Effector CD4-positive, alpha-beta T cell (primary cell): Measurements from ENCODE around the gene KIAA1210.

Experiments used
- DNase-seq: peaks from one replicate; pipeline ENCODE4 v3.0.0-alpha.2; 2020

KIAA1210 gene

DNA sequence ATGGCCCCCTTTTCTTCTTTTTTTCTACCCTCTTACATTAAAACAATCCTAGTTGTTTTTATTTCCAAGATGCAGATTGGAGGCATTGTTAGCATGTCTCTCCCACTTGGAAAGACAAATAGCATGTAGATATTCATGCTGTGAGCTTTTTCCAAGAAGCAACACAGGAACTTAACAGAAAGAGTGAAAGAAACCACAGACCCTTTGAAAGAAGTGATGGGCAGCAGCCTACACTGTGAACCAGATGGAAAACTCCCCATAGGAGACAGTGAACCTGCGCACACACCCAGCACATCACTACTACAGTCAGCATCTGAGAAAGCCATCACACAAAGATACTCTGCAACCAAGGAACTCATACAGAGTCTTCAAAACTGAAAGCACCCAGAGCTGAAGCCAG is 37.0 kb downstream of the KIAA1210 start:
- no peak for DNase-seq

DNA sequence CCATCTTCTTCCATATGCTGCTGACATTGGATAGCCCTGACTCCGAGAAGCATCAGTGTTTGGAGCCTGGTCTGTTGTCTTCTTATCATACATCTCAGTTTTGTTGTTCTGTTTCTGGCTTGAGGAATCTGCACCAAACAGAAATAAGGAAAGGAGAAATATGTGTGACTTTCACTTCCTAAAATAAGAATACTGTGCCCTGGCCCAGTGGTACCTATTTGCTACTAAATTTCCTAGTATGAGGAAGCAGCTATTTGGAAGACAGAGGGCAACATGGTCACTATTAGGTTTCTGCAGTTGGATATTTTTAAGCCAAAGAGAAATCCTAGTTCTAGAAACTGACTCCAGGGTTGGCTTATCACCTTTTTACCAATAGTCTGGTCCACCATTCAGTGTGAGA is 38.0 kb downstream of the KIAA1210 start:
- DNase-seq: no peak

- no peak for DNase-seq
Measured at GRCh38 chrX:119087121-119087520, 40.5 kb downstream of the KIAA1210 start.

DNA sequence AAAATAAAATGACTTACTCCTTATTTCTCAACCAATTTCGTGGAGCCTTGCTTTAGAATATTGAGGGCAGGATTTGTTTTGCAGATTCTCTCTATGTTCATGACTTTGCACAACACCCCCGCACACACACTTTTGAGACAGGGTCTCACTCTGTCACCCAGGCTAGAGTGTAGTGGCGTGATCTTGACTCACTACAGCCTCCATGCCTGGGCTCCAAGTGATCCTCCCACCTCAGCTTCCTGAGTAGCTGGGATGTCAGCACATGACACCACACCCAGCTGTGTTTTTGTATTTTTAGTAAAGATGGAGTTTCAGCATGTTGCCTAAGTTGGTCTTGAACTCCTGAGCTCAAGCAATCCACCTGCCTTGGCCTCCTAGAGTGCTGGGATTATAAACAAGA is 42.8 kb downstream of the KIAA1210 start:
- DNase-seq: no peak

DNA sequence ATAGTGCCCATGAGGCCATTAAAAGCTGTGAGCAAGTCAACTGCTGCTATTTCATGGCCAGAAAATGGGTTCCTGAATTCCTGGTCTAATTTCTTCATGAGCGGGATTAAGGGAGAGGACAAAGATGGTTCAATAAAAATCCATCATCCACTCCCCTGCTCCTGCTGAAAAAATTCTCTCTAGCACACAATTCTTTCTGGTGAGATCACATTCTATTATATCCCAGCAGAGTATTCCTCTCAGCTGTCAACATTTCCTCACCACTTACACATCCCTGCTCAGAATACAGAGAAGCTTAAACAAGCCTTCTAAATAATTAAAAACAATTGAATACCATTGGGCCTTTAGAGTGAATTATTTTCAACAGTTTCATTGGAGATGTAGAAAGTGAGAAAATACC is 45.3 kb downstream of the KIAA1210 start:
- DNase-seq: no peak

- no peak for DNase-seq
Measured at GRCh38 chrX:119075270-119076025, 52.2 kb downstream of the KIAA1210 start.

GRCh38 chrX:119073911-119074310 is 53.7 kb downstream of the KIAA1210 start:
- DNase-seq: no peak

DNA sequence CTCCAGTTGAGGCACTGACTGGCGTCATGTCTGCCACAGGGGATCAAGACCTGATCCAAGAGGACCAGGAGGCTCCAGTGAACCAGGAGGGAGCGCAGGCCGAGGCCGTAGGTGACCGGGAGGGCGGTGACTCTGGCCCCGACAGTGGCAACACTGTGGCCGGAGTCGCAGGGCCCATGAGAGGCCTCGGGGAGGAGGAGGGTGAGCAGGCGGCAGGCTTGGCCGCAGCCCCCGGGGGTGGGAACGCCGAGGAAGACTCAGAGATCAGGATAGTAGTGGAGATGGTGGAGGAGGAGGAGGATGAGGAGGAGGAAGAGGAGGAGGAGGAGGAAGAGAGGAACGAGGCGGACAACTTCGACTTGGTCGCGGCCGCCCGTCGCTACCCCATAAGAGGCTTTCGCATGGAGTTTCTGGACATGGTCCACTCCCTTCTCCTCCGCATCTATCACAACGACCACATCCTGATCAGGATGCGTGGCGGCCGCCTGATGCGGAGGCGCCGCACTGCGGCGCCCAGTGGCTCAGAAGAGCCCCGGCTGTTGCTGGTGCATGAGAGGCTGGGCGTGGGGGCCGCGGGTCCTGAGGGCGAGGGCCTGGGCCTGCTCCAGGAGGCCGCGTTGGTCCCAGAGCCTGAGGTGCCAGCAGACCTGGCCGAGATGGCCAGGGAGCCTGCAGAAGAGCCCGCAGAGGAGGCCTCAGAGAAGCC is 54.3 kb downstream of the KIAA1210 start:
- DNase-seq: no peak

GRCh38 chrX:119072744-119073143 is 54.9 kb downstream of the KIAA1210 start, which contains the start of gene CT47C1:
Gene CT47C1 (plus strand): TSS chrX:119072993. CDS start chrX:119073226, 233 bp downstream.
- DNase-seq: no peak

GRCh38 chrX:119071381-119071780 is 56.2 kb downstream of the KIAA1210 start:
- DNase-seq: no peak

DNA sequence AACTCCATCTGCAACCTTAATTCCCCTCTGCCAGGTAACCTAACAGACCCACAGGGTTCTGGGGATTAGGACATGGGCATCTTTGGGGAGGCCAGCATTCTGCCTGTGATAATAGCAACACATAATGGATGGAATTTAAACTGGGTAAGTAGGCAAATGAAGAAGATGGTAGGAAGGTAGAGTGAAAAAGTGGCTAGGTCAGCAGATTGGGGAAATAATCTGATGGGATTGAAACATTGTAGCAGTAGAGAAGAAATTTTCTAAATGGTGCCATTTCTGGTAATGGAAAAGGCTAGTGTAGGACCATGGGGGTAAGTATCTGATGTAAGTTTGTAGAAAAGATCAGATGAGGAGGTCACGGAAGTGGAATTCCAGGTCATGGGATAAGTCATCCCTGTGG is 57.9 kb downstream of the KIAA1210 start:
- DNase-seq: no peak

GRCh38 chrX:119069128-119069527 is 58.5 kb downstream of the KIAA1210 start:
- no peak for DNase-seq

GRCh38 chrX:119067023-119067739 is 60.4 kb downstream of the KIAA1210 start:
- no peak for DNase-seq

- no peak for DNase-seq
Measured at GRCh38 chrX:119063428-119063827, 64.2 kb downstream of the KIAA1210 start.

GRCh38 chrX:119062750-119063374 is 64.8 kb downstream of the KIAA1210 start:
- DNase-seq: no peak

DNA sequence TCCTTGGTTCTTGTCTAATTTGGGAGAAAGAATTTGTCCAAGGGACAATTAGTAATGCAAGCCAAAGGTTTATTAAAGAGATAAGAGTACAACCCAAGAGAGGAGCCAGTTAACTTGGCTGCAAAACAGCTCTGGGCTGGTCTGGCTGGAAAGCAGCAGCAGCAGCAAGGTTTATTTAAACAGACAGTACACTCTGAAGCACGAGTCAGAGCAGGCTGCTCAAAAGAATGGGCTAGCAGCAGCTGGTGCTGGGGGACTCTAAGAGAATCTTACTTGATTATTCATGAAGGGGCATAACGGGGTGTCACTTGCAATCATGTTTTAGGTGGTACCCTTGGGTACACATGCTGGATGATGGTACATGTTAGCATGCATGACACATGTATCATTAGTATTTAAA is 71.9 kb downstream of the KIAA1210 start:
- DNase-seq: no peak

- DNase-seq: no peak
Measured at GRCh38 chrX:119045884-119046283, 81.7 kb downstream of the KIAA1210 start.

DNA sequence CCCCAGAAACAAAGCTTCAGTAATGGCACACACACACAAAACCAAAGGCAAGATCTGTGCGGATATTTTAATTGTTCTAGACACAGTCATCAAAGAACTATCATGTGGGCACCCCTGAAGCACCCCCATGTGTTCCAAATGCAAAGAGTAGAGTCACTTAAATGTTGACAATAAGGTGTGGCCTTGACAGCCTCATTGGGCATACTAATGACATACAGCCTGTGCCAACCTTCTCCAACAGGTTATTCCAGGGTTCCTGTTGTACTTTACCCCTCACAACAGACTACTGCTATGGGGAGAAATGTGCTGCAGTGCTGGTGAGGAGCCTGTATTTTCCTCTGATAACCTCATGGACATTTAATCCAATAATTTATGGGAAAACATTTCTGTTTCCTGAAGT is 84.6 kb downstream of the KIAA1210 start:
- no peak for DNase-seq

DNA sequence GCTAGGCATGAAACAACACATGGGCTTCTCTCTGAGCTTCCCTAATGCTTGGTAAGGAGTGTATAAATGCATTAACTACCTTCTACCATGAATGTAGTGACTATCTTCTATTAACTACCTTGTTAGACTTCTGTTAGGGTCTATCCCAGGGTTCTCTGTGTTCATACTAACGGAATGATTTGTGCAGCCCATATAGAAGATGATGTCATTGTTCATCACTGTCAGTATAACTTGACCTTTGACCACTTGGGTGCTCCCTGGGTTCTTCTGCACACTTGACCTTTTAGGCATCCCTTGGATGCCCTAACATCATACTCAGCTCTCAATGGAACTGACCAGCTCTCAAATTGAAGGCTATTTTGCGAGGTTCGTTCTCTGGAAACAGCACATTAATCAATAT is 85.6 kb downstream of the KIAA1210 start:
- no peak for DNase-seq

- DNase-seq: no peak
Measured at GRCh38 chrX:119041175-119041574, 86.4 kb downstream of the KIAA1210 start.

- no peak for DNase-seq
Measured at GRCh38 chrX:119040432-119040831, 87.2 kb downstream of the KIAA1210 start.

GRCh38 chrX:119036107-119037029 is 91.2 kb downstream of the KIAA1210 start:
- DNase-seq: no peak
